K562 (cell line): Measurements from ENCODE around the gene XAB2. TPM values are rescaled to one million over a fixed set of nuclear protein-coding genes. Genes with fewer than 3 reads are reported as not detected.

Experiments
- CAMTA2 ChIP-seq: fragments of 250-450 bp; sonication (Bioruptor Pico); conservative IDR thresholded peaks from 2 replicates; pipeline ENCODE4 v1.5.1; 2022
- CTBP1 ChIP-seq: fragments of 450-650 bp; IDR thresholded peaks from 2 replicates; pipeline ENCODE4 v1.6.1; 2016; ENCODE audit warnings: borderline replicate concordance
- DNMT1 ChIP-seq: fragments of 450-650 bp; IDR thresholded peaks from 2 replicates; pipeline ENCODE4 v1.6.1; 2016; ENCODE audit warnings: antibody characterized with exemption, mild to moderate bottlenecking
- EP300 ChIP-seq: IDR thresholded peaks from 2 replicates; pipeline ENCODE4 v1.6.1; 2012; ENCODE audit warnings: low read length, improper control_type of control experiment
- EWSR1 ChIP-seq: fragments of 450-650 bp; IDR thresholded peaks from 2 replicates; pipeline ENCODE4 v1.6.1; 2018; ENCODE audit warnings: borderline replicate concordance, mild to moderate bottlenecking, low read depth, moderate library complexity; ENCODE audit not compliant: partially characterized antibody
- HDGF ChIP-seq: fragments of 450-650 bp; IDR thresholded peaks from 2 replicates; pipeline ENCODE4 v1.6.1; 2016
- MECOM ChIP-seq: fragments of 250-450 bp; sonication (Bioruptor Pico); IDR thresholded peaks from 2 replicates; pipeline ENCODE4 v1.8.0; 2022; ENCODE audit warnings: inconsistent platforms
- MEF2A ChIP-seq: IDR thresholded peaks from 2 replicates; pipeline ENCODE4 v1.6.1; 2011; ENCODE audit warnings: low read depth, mild to moderate bottlenecking, low read length, moderate library complexity; ENCODE audit not compliant: control insufficient read depth
- MEIS2 ChIP-seq: fragments of 450-650 bp; IDR thresholded peaks from 2 replicates; pipeline ENCODE4 v1.6.1; 2014; ENCODE audit warnings: mild to moderate bottlenecking; ENCODE audit not compliant: partially characterized antibody
- PYGO2 ChIP-seq: fragments of 450-650 bp; IDR thresholded peaks from 2 replicates; pipeline ENCODE4 v1.6.1; 2016; ENCODE audit warnings: mild to moderate bottlenecking, missing genetic modification characterization, moderate library complexity, missing compliant biosample characterization
- RAD21 ChIP-seq, 2 experiments: fragments of 250-450 bp in 1 of 2; fragments of 450-650 bp in 1 of 2; sonication (Bioruptor Pico) in 1 of 2; formaldehyde crosslinking in 1 of 2; IDR thresholded peaks in 1 of 2; conservative IDR thresholded peaks in 1 of 2; 2 replicates each; pipeline versions ENCODE4 v1.4.0 to v1.8.0; 2020 to 2022; ENCODE audit warnings: mild to moderate bottlenecking in 2 of 2, moderate library complexity in 1 of 2
- RBFOX2 ChIP-seq: fragments of 200-400 bp; formaldehyde crosslinking; IDR thresholded peaks from 2 replicates; pipeline ENCODE4 v1.6.1; 2017; ENCODE audit warnings: low read depth, mild to moderate bottlenecking, low read length, moderate library complexity
- RNF2 ChIP-seq: sonication (generic); IDR thresholded peaks from 2 replicates; pipeline ENCODE4 v1.6.1; 2016
- SIRT6 ChIP-seq: IDR thresholded peaks from one replicate; pipeline ENCODE4 v1.6.1; 2012; ENCODE audit warnings: low read depth, mild to moderate bottlenecking, control low read depth, inconsistent platforms, low read length, moderate library complexity
- U2AF1 ChIP-seq: fragments of 200-400 bp; formaldehyde crosslinking; optimal IDR thresholded peaks from 2 replicates; pipeline ENCODE3; 2017; ENCODE audit warnings: mild to moderate bottlenecking, low read depth, low read length, moderate library complexity
- XRCC3 ChIP-seq: fragments of 450-650 bp; IDR thresholded peaks from 2 replicates; pipeline ENCODE4 v1.6.1; 2017; ENCODE audit warnings: mild to moderate bottlenecking, moderate library complexity
- YY1 ChIP-seq, 3 experiments: IDR thresholded peaks; 2 replicates each; pipeline ENCODE4 v1.6.1; 2011; ENCODE audit warnings: low read length in 2 of 3, mild to moderate bottlenecking in 2 of 3, moderate library complexity in 2 of 3, borderline replicate concordance in 1 of 3, control low read depth in 1 of 3, low read depth in 1 of 3; ENCODE audit not compliant: insufficient read depth in 3 of 3, insufficient replicate concordance in 2 of 3, control insufficient read depth in 1 of 3, insufficient read length in 1 of 3; ENCODE audit errors: extremely low read depth in 1 of 3
- ZFP36 ChIP-seq: fragments of 150-350 bp; IDR thresholded peaks from 2 replicates; pipeline ENCODE4 v1.6.1; 2018; ENCODE audit warnings: low read length, low read depth; ENCODE audit not compliant: partially characterized antibody
- ZFX ChIP-seq: sonication (generic); formaldehyde crosslinking; IDR thresholded peaks from 2 replicates; pipeline ENCODE4 v1.8.0; 2022; ENCODE audit warnings: mild to moderate bottlenecking, missing genetic modification reagents, moderate library complexity
- ZNF3 ChIP-seq: fragments of 250-450 bp; sonication (Bioruptor Pico); IDR thresholded peaks from 2 replicates; pipeline ENCODE4 v1.5.0; 2021; ENCODE audit warnings: mild to moderate bottlenecking, moderate library complexity
- ZNF695 ChIP-seq: fragments of 450-650 bp; formaldehyde crosslinking; IDR thresholded peaks from 2 replicates; pipeline ENCODE4 v1.4.0; 2020; ENCODE audit warnings: mild to moderate bottlenecking, moderate library complexity
- polyA plus RNA-seq, 8 experiments: library from polyadenylated mRNA; depleted of rRNA in 4 of 8; stranded (reverse) in 5 of 8; unstranded in 3 of 8; fragments of >200 nt; fragmentation: Nextera tagmentation in 2 of 8; fragmentation: Illumina TruSeq in 1 of 8; extraction: Ambion mirVana in 2 of 8; extraction: Trizol in 1 of 8; gene quantifications; 2 replicates each; pipeline versions ENCODE4 v1.2.1 to v1.2.3, GENCODE V29; 2011 to 2014; ENCODE audit warnings: inconsistent platforms in 1 of 8, missing spikeins in 1 of 8
- total RNA-seq, 7 experiments: library from RNA; depleted of rRNA in 6 of 7; stranded (reverse); fragments of >200 nt in 6 of 7; fragmentation: Illumina TruSeq in 2 of 7; extraction: Trizol in 2 of 7; gene quantifications; 2 replicates each; pipeline versions ENCODE4 v1.2.1 to v1.2.3, GENCODE V29; 2011 to 2021; ENCODE audit warnings: low replicate concordance in 1 of 7
- TF ChIP-seq, protein P1 (sequence below): fragments of 450-650 bp; IDR thresholded peaks from 2 replicates; pipeline ENCODE4 v1.6.1; 2018; ENCODE audit not compliant: partially characterized antibody
- TF ChIP-seq, protein P2 (sequence below): sonication (generic); formaldehyde crosslinking; IDR thresholded peaks from 2 replicates; pipeline ENCODE4 v1.8.0; 2022; ENCODE audit warnings: missing genetic modification reagents, mild to moderate bottlenecking, moderate library complexity, borderline replicate concordance
- TF ChIP-seq, protein P3 (sequence below): sonication (generic); formaldehyde crosslinking; IDR thresholded peaks from 2 replicates; pipeline ENCODE4 v1.9.0; 2022; ENCODE audit warnings: mild to moderate bottlenecking, missing genetic modification reagents

Gene XAB2
- total and polyA plus RNA-seq, 9 of the 15 experiments (the other 6 are each of a cell fraction or from before 2014, with no cell fraction given) = 0.21 to 58.3 (median 20.0) TPM

DNA sequence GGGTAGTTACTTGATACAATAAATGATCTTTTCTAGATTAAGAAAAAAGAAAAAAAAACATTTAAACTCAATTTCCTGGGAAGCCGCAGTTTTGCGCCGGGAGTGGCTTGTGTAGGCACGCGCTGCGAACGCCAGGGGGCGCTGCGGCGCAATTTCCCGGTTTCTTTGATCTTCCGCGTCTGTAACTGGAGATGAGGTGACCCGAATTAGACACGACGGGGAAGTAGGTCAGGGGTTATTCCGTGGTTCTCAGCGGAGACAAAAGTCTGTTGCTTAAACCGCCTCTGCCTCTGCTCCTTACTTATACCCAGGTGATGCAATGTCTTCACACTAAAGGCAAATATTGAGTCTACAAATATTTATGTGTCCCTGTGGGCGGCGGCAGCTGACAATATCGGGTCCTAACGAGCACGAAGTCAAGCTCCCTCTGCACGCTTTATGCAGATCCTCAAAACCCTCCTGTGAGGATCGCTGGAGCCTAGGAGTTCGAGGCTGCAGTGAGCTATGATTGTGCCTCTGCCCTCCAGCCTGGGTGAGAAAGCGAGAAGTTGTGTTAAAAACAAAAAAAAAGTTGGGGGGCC is 22.8 kb upstream of the XAB2 start (continued):
- TF ChIP-seq EWSR1 (no peak), PYGO2 (tag) (no peak), HDGF (no peak), RNF2 (peak; percentile 48; the same call in 1 of the 2 replicates), ZNF3 (CRISPR knock-in tag) (no peak), YY1 (IDR thresholded peaks at IDR 0.05; ENCODE audit: borderline replicate concordance in 1 of 3, control insufficient read depth in 1 of 3, extremely low read depth in 1 of 3, insufficient read depth in 3 of 3, insufficient read length in 1 of 3, insufficient replicate concordance in 2 of 3, low read depth in 1 of 3, low read length in 2 of 3) (peak in 1 of 3 experiments; percentile 37), CAMTA2 (CRISPR knock-in tag) (no peak), ZFX (CRISPR knock-in tag) (no peak), U2AF1 (no peak), RBFOX2 (no peak), DNMT1 (no peak), ZFP36 (peak; percentile 4), XRCC3 (no peak), RAD21 (CRISPR knock-in tag; conservative IDR thresholded peaks at IDR 0.05 in 1 of 2, IDR thresholded peaks at IDR 0.05 in 1 of 2) (peak; percentile 71 to 79), MEF2A (0 out of 2 replicates have a peak, but pooled peaks have one; percentile 60), MEIS2 (peak; percentile 3), MECOM (CRISPR knock-in tag) (no peak), EP300 (peak; percentile 70), SIRT6 (no peak), CTBP1 (peak; percentile 65; the same call in 1 of the 2 replicates), ZNF695 (CRISPR knock-in tag) (no peak)
- TF ChIP-seq, protein P1, sequence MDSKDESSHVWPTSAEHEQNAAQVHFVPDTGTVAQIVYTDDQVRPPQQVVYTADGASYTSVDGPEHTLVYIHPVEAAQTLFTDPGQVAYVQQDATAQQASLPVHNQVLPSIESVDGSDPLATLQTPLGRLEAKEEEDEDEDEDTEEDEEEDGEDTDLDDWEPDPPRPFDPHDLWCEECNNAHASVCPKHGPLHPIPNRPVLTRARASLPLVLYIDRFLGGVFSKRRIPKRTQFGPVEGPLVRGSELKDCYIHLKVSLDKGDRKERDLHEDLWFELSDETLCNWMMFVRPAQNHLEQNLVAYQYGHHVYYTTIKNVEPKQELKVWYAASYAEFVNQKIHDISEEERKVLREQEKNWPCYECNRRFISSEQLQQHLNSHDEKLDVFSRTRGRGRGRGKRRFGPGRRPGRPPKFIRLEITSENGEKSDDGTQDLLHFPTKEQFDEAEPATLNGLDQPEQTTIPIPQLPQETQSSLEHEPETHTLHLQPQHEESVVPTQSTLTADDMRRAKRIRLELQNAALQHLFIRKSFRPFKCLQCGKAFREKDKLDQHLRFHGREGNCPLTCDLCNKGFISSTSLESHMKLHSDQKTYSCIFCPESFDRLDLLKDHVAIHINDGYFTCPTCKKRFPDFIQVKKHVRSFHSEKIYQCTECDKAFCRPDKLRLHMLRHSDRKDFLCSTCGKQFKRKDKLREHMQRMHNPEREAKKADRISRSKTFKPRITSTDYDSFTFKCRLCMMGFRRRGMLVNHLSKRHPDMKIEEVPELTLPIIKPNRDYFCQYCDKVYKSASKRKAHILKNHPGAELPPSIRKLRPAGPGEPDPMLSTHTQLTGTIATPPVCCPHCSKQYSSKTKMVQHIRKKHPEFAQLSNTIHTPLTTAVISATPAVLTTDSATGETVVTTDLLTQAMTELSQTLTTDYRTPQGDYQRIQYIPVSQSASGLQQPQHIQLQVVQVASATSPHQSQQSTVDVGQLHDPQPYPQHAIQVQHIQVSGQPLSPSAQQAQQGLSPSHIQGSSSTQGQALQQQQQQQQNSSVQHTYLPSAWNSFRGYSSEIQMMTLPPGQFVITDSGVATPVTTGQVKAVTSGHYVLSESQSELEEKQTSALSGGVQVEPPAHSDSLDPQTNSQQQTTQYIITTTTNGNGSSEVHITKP = peak; percentile 45
- TF ChIP-seq, protein P2, sequence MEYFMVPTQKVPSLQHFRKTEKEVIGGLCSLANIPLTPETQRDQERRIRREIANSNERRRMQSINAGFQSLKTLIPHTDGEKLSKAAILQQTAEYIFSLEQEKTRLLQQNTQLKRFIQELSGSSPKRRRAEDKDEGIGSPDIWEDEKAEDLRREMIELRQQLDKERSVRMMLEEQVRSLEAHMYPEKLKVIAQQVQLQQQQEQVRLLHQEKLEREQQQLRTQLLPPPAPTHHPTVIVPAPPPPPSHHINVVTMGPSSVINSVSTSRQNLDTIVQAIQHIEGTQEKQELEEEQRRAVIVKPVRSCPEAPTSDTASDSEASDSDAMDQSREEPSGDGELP (CRISPR knock-in tag) = peak; percentile 65; the same call in 1 of the 2 replicates
- TF ChIP-seq, protein P3, sequence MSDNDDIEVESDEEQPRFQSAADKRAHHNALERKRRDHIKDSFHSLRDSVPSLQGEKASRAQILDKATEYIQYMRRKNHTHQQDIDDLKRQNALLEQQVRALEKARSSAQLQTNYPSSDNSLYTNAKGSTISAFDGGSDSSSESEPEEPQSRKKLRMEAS (CRISPR knock-in tag) = no peak
